Nephron progenitor cell (in vitro differentiated cells): ENCODE measurements around the gene GNAT3.

ENCODE experiments used
- DNase-seq: peaks from one replicate; pipeline ENCODE4 v3.0.0; 2021
- H3K27ac Mint-ChIP-seq: 2 replicates; pipeline ENCODE4 v1.8.0; 2021; ENCODE audit warnings: mild to moderate bottlenecking, moderate library complexity, mixed read lengths
- H3K27me3 Mint-ChIP-seq: 2 replicates; pipeline ENCODE4 v1.8.0; 2021; ENCODE audit warnings: mild to moderate bottlenecking, low read depth, mixed read lengths; ENCODE audit not compliant: poor library complexity
- H3K36me3 Mint-ChIP-seq: 2 replicates; pipeline ENCODE4 v1.8.0; 2021; ENCODE audit warnings: low read depth, mixed read lengths
- H3K4me1 Mint-ChIP-seq: 2 replicates; pipeline ENCODE4 v1.8.0; 2021; ENCODE audit warnings: mixed read lengths
- H3K4me3 Mint-ChIP-seq: 2 replicates; pipeline ENCODE4 v1.8.0; 2021; ENCODE audit warnings: mild to moderate bottlenecking, moderate library complexity, mixed read lengths
- H3K9me3 Mint-ChIP-seq: 2 replicates; pipeline ENCODE4 v1.8.0; 2021; ENCODE audit warnings: mild to moderate bottlenecking, moderate library complexity, mixed read lengths
- TF ChIP-seq, protein P1 (sequence below): fragments of 200-600 bp; sonication (generic); IDR thresholded peaks from 2 replicates; pipeline ENCODE4 v1.5.0; 2021; ENCODE audit warnings: antibody characterized with exemption

Gene GNAT3

DNA sequence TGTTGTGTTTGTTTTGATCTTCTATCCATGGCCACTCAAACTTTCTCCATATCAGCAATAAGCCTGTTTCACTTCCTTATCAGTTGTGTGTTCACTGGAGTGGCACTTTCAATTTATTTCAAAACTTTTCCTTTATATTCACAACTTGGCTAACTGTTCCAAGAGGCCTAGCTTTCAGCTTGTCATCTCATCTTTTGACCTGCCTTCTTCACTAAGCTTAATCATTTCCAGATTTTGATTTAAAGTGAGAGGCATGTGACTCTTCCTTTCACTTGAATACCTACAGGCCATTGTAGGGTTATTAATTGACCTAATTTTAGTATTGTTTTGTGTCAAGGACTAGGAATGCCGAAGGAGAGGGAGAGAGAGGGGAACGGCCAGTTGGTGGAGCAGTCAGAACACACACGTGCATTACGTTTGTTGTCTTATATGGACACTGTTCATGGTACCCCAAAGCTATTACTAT is 5.5 kb upstream of the GNAT3 start:
- H3K4me3 Mint-ChIP-seq = no peak overlapping the region
- peak overlapping the region; percentile 63 for H3K27ac Mint-ChIP-seq
- H3K36me3 Mint-ChIP-seq = no peaks in the 10 kb centered on the region
- peaks cover 4% of the 10 kb centered on the region for H3K27me3 Mint-ChIP-seq
- TF ChIP-seq, protein P1, sequence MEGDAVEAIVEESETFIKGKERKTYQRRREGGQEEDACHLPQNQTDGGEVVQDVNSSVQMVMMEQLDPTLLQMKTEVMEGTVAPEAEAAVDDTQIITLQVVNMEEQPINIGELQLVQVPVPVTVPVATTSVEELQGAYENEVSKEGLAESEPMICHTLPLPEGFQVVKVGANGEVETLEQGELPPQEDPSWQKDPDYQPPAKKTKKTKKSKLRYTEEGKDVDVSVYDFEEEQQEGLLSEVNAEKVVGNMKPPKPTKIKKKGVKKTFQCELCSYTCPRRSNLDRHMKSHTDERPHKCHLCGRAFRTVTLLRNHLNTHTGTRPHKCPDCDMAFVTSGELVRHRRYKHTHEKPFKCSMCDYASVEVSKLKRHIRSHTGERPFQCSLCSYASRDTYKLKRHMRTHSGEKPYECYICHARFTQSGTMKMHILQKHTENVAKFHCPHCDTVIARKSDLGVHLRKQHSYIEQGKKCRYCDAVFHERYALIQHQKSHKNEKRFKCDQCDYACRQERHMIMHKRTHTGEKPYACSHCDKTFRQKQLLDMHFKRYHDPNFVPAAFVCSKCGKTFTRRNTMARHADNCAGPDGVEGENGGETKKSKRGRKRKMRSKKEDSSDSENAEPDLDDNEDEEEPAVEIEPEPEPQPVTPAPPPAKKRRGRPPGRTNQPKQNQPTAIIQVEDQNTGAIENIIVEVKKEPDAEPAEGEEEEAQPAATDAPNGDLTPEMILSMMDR = no peak
- H3K9me3 Mint-ChIP-seq = no peaks in the 10 kb centered on the region
- H3K4me1 Mint-ChIP-seq = peaks cover 5% of the 10 kb centered on the region
- no peak for DNase-seq

- Mint-ChIP-seq H3K27ac (no peak overlapping the region), H3K4me1 (peaks cover 5% of the 10 kb centered on the region), H3K4me3 (no peak overlapping the region), H3K9me3 (no peaks in the 10 kb centered on the region), H3K36me3 (no peaks in the 10 kb centered on the region), H3K27me3 (peaks cover 4% of the 10 kb centered on the region)
- no peak for DNase-seq
- TF ChIP-seq, protein P1 = no peak
Observed at GRCh38 chr7:80515298-80515697, 3.4 kb upstream of the GNAT3 start.

GRCh38 chr7:80510021-80510420 is 1.8 kb downstream of the GNAT3 start:
- Mint-ChIP-seq H3K27me3 (no peaks in the 10 kb centered on the region), H3K9me3 (no peaks in the 10 kb centered on the region), H3K27ac (peak overlapping the region; percentile 40), H3K4me3 (no peak overlapping the region), H3K4me1 (no peaks in the 10 kb centered on the region), H3K36me3 (no peaks in the 10 kb centered on the region)
- DNase-seq = no peak
- TF ChIP-seq, protein P1 = no peak

- H3K4me1 Mint-ChIP-seq = no peaks in the 10 kb centered on the region
- H3K9me3 Mint-ChIP-seq = no peaks in the 10 kb centered on the region
- H3K4me3 Mint-ChIP-seq = no peak overlapping the region
- TF ChIP-seq, protein P1 = no peak
- no peaks in the 10 kb centered on the region for H3K27me3 Mint-ChIP-seq
- no peaks in the 10 kb centered on the region for H3K36me3 Mint-ChIP-seq
- no peak overlapping the region for H3K27ac Mint-ChIP-seq
- no peak for DNase-seq
Observed at GRCh38 chr7:80508440-80508839, 3.4 kb downstream of the GNAT3 start.

DNA sequence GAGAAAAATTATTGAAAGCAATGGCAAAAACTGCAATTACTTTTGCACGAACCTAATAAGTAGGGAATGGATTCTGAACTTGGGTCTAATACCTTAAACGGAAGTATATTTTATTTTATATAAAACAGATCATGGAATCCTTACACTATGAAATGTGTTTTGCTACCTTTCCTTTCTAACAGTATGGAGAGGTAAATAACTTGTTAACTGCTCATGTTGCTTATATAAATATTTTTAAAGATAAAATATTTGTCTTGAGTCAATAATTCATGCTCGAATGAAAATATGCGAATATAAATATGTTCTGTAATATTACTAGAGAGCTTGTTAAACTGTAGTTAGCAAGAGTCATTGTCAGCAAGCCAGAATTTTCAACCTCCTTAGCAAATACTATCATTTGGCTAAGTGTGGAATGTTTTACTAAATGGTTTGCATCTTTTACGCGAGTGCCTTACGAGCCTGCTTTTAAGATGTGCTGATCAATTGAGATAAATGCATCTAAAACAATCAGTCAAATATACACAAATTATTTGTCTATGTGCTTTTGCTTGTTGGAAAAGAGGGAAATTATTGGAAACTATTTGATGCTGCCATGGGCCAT is 5.9 kb downstream of the GNAT3 start:
- H3K27ac Mint-ChIP-seq = no peak overlapping the region
- no peaks in the 10 kb centered on the region for H3K36me3 Mint-ChIP-seq
- H3K4me3 Mint-ChIP-seq = no peak overlapping the region
- no peak for DNase-seq
- no peaks in the 10 kb centered on the region for H3K9me3 Mint-ChIP-seq
- H3K27me3 Mint-ChIP-seq = no peaks in the 10 kb centered on the region
- TF ChIP-seq, protein P1 = no peak
- no peaks in the 10 kb centered on the region for H3K4me1 Mint-ChIP-seq

DNA sequence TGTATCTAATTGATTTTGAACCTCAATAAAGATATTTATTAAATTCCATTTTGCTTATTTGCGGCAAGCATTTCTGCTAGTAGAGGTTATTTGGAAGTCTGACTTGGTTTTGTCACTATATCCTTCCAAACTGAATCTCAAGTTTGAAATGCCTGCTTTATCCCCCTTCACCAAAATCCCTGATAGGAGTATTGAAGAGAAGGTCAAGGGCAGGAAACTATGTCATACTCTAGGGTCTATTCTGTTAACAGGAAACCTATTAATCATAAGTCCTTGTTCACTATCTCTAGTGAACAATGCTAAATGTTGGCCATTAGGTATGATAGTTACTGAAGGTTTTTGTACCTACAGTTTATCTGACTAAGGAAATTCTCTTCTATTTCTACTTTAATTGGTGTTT is 11.5 kb downstream of the GNAT3 start:
- TF ChIP-seq, protein P1 = no peak
- no peak for DNase-seq

More for the DNA sequence above, 11.5 kb downstream of the GNAT3 start:
- Mint-ChIP-seq H3K27me3 (peaks cover 4% of the 10 kb centered on the region), H3K27ac (no peak overlapping the region), H3K4me1 (no peaks in the 10 kb centered on the region), H3K4me3 (no peak overlapping the region), H3K9me3 (no peaks in the 10 kb centered on the region), H3K36me3 (no peaks in the 10 kb centered on the region)
